Measurements from ENCODE around the gene EME1.

- no peak for TF ChIP-seq POLR2A (IDR thresholded peaks at IDR 0.05)
- TF ChIP-seq EP300 (IDR thresholded peaks at IDR 0.05), result no peak
- TF ChIP-seq, protein P1, sequence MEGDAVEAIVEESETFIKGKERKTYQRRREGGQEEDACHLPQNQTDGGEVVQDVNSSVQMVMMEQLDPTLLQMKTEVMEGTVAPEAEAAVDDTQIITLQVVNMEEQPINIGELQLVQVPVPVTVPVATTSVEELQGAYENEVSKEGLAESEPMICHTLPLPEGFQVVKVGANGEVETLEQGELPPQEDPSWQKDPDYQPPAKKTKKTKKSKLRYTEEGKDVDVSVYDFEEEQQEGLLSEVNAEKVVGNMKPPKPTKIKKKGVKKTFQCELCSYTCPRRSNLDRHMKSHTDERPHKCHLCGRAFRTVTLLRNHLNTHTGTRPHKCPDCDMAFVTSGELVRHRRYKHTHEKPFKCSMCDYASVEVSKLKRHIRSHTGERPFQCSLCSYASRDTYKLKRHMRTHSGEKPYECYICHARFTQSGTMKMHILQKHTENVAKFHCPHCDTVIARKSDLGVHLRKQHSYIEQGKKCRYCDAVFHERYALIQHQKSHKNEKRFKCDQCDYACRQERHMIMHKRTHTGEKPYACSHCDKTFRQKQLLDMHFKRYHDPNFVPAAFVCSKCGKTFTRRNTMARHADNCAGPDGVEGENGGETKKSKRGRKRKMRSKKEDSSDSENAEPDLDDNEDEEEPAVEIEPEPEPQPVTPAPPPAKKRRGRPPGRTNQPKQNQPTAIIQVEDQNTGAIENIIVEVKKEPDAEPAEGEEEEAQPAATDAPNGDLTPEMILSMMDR (IDR thresholded peaks at IDR 0.05), result no peak
These were observed 7.6 kb downstream of the EME1 start for GRCh38 chr17:50380369-50381259.
